HL-60/S4 (cell line): Measurements from ENCODE around the gene AHCYL2.
"Not testable (repeated sequence)": the region's sequence is repeated elsewhere in the genome, so short reads cannot be mapped to it uniquely, and the experiment has no call there.

Source experiments
- in situ Hi-C: fragments of 300-500 bp; cut with MboI; formaldehyde crosslinking; loops from 2 replicates; pipeline ENCODE4 v1.14.3; 2022; ENCODE audit warnings: low sequenced_read_pairs

The AHCYL2 gene

DNA sequence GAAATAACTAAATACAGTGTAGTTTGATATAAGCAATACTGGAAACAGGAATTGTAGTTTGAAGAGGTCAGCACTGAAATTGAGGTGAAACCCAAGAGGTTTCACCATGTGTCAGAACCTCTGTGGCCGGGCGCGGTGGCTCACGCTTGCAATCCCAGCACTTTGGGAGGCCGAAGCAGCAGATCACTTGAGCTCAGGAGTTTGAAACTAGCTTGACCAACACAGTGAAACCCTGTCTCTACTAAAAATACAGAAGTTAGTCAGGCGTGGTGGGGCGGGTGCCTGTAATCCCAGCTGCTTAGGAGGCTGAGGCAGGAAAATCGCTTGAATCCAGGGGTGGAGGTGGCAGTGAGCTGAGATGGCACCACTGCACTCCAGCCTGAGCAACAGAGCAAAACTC, 13.7 kb downstream of the AHCYL2 start:
- in situ Hi-C loops, result no loop called here

- in situ Hi-C loops, result no loop called here
These were observed 15.4 kb downstream of the AHCYL2 start for GRCh38 chr7:129240119-129240820.

DNA sequence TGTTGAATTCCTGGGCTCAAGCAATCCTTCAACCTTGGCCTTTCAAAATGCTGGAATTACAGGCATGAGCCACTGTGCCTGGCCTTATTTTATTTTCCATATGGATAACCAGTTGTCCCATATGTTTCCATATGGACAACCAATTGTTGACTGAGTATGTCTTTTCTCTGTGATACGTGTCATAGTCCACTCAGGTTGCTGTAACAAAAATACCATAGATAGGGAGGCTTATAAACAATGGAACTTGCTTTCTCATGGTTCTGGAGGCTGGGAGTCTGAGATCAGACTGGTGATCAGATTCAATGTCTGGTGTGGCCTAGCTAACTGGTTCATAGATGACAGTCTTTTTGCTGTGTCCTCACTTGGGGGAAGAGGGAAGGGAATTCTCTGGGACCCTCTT, 19.4 kb downstream of the AHCYL2 start:
- in situ Hi-C loops, result no loop called here

GRCh38 chr7:129245533-129245932, 20.7 kb downstream of the AHCYL2 start:
- in situ Hi-C loops, result no loop called here

- in situ Hi-C loops, result no loop called here
These were observed 22.3 kb downstream of the AHCYL2 start for GRCh38 chr7:129247087-129247486.

GRCh38 chr7:129252128-129252527, 27.3 kb downstream of the AHCYL2 start:
- in situ Hi-C loops, result no loop called here

DNA sequence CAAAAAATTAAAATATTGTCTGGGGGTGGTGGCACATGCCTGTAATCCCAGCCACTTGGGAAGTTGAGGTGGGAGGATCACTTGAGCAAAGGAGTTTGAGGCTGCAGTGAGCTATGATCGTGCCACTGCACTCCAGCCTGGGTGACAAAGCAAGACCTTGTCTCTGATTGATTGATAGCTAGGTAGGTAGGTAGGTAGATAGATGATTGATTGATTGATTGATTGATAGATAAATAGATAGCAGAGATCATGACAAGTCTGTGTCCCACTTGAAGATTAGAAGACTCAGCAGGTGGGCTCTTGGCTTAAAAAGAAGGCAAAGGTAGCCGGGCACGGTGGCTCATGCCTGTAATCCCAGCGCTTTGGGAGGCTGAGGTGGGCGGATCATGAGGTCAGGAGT, 27.8 kb downstream of the AHCYL2 start:
- in situ Hi-C loops, result not testable (repeated sequence)

DNA sequence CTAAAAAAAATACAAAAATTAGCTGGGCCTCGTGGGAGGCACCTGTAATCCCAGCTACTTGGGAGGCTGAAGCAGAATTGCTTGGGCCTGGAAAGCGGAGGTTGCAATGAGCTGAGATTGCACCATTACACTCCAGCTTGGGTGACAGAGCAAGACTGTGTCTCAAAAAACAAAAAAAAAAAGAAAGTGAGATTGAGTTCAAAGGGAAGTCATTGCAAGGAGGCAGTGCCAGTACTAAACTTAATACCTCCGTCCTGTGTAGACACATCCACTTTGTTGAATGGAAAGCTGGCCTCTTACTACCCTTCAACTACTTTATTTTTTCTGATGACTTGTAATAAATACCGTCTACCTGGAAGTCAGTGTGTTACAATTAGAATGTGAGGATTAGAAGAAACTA, 31.0 kb downstream of the AHCYL2 start:
- in situ Hi-C loops, result no loop called here

- in situ Hi-C loops, result no loop called here
These were observed 31.4 kb downstream of the AHCYL2 start for GRCh38 chr7:129256221-129256620.

DNA sequence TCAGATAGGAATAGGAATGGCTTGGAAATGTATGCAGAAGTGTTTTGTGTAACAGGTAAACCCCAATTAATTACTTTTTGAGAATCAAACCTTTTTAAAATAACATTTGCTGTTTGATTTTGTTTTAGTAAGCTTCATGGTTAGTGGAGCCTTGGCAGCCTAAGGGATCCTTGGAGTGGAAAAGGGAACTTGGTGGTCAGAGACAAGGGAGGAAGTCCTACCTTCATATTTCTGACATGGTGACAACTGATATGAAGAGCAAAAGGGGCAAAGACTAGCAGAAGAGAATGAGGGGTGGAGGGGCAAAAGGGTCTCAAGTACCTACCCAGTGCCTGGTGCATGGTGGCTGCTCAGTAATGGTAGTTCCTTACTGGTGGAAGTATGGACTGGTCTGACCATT, 32.3 kb downstream of the AHCYL2 start:
- in situ Hi-C loops, result no loop called here

- in situ Hi-C loops, result no loop called here
These were observed 34.0 kb downstream of the AHCYL2 start for GRCh38 chr7:129258649-129259389.

GRCh38 chr7:129262324-129262723, 37.5 kb downstream of the AHCYL2 start:
- in situ Hi-C loops, result no loop called here

DNA sequence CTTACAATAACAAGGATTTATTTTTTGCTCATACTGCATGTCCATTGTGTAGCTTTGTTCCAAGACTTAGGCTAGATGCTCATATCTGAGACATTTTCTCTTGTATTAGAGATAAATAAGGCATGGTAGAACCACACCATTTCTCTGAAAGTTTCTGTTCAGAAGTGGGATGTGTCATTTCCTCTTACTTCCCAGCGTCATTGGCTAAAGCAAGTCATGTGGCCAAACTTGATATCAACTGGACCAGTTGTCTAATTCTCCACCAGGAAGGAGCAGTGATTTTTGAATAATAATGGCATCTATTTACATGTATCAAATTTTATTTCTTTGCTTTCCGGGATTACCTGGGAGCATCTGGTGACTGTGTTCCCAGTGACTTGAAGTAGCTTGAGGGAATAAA, 38.3 kb downstream of the AHCYL2 start:
- in situ Hi-C loops, result no loop called here

GRCh38 chr7:129264534-129264933, 39.7 kb downstream of the AHCYL2 start:
- in situ Hi-C loops, result no loop called here

- in situ Hi-C loops, result no loop called here
These were observed 40.5 kb downstream of the AHCYL2 start for GRCh38 chr7:129265328-129265727.

GRCh38 chr7:129266181-129266580, 41.4 kb downstream of the AHCYL2 start:
- in situ Hi-C loops, result no loop called here

DNA sequence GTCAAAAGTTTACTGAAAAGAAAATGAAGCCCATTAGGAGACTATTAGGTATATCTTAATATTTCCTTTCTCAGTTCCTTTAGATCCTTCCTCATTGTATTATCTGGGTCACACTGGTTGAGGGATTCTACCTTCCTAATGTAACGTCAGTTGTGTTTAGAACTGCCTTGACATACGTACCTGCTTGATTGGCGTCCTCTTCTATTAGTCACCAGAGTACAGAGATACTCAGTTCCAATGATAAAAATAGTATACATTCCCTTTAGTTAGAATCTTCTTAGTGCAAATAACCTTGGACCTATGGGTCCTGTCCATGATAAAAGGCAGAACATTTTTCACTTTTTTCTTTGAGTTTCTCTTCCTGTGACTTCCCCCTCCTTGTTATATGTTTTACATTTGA, 45.2 kb downstream of the AHCYL2 start:
- in situ Hi-C loops, result no loop called here

DNA sequence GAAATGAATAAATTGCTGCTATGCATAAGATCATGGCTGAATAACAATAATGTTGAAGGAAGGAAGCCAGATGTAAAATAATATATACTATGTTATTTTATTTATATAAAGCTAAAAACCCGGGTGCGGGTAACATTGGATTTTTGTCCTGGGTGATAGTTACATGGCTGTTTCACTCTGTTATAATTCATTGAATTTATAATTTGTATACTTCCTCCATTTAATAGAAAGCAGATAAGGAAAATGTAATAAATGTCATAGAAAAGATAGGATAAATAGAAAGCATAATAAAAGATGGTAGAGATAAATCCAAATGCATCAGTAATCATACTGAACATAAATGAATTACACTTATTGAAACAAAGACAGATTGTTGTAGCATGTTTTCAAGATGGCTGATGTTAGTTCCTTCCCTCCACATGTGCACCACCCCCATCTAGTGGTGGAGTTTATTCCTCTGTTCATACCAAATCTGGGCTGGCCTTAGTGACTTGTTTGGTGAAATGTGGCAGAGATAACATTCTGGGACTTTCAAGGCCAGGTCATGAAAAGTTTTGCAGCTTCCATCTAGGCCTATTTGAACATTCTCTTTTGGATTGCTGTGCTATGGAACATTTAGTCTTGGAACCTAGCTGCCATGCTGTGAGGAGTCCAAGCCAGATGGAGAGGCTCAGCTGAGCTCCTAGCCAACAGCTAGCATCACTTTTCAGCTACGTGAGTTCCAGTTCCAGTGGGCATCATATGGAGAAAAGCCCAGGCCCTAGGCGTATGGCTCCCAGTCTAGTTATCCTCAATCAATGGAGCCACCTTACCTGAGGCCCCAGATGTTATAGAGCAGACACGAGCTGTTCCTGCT, 46.9 kb downstream of the AHCYL2 start:
- in situ Hi-C loops, result no loop called here

DNA sequence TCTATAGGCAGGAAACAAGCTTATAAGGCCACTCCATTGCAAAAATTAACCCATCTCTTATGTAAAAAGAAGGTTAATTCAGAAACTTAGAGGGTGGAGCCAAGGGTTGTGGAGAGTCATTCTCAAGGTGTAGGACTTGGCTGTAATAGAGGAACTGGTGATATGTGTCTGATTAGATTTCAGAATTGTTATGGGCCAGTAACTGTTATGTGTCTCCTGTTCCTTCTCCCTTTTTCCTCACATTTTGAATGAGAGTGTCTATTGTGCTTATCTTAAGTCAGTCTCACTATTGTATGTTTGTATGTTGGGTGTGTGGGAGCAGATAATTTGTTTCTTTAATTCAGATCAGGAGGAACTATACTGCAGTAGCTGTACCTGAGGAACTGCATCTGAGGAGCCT, 49.1 kb downstream of the AHCYL2 start:
- in situ Hi-C loops, result no loop called here

- in situ Hi-C loops, result no loop called here
These were observed 52.8 kb downstream of the AHCYL2 start for GRCh38 chr7:129277629-129278028.

DNA sequence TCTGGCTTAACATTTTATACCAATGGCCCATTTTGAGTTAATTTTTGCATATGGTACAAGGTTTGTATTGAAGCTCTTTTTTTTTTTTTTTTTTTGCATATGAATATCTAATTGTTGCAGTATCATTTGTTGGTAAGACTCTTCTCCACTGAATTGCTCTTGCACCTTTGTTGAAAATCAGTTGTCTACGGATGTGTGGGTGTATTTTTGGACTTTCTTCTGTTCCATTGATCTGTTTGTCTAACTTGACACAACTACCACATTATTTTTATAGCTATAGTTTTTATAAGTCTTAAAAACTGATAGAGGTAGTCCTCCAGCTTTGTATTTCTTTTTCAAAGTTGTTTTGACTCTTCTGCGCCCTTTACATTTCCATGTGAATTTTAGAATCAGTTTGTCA, 53.9 kb downstream of the AHCYL2 start:
- in situ Hi-C loops, result no loop called here

DNA sequence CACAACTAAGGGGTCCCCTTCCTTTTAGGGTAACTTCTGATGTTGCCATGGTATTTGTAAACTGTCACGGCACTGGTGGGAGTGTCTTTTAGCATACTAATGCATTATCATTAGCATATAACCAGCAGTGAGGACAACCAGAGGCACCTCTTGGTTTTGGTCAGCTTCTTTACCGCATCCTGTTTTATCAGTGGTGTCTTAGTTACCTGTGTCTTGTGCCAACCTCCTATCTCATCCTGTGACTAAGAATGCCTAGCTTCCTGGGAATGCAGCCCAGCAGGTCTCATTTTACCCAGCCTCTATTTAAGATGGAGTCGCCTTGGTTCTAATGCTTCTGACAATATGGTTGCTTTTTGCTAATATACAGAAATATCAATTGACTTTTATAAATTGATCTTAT, 54.9 kb downstream of the AHCYL2 start:
- in situ Hi-C loops, result no loop called here
